ENCODE results near the gene CCL24.
A peak's percentile ranks its signal among the peaks of the same experiment; 100 is the strongest.
"Not testable (repeated sequence)": the region's sequence is repeated elsewhere in the genome, so short reads cannot be mapped to it uniquely, and the experiment has no call there.

The CCL24 gene

DNA sequence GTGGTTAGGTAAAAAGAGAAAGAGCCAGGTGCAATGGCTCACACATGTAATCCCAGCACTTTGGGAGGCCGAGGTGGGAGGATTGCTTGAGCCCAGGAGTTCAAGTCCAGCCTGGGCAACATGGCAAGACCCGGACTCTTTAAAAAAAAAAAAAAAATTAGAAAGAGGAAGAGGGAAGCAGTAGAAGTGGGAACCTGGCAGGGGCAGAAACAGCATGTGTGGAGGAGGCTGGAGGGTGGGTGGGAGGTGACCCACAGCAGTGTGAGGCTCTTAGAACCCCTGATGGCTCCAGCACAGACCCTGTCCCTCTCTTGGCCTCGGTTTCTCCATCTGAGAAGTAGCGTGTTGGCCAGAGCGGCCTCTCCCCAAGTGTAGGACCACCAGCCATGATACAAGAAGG lies 4.9 kb upstream of the CCL24 start:
- DNase-seq = no peak

DNA sequence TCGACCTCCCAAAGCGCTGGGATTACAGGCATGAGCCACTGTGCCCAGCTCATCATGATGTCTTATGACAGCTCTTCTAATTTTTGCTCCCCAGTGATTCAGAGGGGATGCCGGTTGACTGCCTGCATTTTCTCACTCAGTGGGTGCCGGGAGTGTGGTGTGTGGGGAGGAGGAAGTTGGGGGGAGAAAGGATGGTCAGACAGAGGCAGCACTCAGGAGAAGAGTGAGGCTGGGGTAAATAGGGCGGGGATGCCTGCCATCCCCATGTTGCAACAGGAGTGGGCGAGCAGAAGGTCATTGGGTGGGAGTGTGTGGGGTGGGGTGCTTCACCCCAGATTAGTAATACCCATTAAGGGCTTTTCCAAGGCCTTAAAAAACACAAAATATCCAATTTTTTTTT lies 3.5 kb upstream of the CCL24 start:
- no peak for DNase-seq

DNA sequence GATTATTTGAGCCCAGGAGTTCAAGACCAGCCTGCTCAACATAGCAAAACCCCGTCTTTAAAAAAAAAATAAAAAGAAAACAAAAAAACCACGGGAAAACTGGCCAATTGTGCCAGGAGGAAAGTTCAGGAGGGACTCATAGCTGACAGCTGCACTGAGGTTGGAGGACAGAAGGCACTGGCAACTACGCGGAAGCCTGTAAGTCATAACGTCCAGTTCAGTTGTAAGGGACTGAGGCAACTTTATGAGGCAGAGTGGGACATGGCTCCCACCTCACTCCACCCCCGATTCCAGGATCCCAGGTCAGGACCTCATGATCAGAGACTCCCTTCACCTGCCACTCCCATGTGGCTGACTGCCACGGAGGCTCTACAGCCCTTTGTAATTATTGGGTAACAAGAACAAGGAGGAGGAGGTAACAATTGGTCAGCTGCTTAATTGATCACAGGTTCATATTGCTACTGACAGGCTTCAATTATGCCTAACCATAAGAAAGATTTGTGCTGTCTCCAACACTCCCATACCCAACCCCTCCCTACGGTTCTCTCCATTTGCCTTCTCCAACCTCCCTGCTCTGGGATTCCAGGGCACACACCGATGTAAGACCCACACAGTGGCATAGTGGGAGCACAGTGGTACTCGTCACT lies 1.9 kb upstream of the CCL24 start:
- DNase-seq = no peak

DNA sequence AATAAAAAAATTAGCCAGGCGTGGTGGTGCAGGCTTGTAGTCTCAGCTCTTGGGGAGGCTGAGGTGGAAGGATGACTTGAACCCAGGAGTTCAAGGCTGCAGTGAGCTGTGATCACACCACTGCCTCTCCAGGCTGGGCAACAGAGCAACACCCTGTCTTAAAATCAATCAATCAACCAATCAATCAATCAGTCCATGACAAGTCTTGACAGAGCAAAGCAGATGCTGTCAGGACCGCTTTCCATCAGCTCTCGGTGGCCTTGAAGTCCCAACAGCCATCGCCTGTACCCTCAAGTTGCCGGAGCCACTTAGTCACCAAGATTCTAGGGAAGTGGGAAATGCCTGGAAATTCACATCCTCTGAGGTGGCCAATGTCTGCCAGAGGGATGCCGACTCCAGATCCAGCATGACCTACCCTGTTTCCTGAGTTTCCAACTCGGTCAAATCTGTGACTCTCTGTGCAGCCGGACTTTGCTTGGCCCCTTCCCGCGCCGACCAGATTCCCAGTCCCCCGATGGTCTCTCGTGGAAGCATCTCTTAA lies 871 bp upstream of the CCL24 start:
- DNase-seq = no peak

DNA sequence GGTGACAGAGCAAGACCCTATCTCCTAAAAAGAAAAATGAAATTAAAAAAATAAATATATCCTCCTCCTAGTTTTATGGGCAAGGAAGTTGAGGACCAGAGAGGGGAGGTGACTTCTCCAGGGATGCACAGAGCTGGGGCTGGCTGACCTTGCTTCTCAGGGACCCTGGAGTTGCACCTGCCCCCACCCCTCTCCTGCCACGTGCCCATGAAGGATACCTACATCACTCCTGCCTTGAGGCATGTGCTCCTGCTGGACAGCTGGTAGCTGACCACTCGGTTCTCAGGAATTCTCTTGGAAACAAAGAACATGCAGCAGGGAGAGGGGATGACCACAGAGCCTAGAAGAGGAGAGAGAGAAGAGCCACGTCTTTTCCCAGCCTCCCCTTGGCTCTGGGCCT lies 522 bp downstream of the CCL24 start:
- DNase-seq = no peak

DNA sequence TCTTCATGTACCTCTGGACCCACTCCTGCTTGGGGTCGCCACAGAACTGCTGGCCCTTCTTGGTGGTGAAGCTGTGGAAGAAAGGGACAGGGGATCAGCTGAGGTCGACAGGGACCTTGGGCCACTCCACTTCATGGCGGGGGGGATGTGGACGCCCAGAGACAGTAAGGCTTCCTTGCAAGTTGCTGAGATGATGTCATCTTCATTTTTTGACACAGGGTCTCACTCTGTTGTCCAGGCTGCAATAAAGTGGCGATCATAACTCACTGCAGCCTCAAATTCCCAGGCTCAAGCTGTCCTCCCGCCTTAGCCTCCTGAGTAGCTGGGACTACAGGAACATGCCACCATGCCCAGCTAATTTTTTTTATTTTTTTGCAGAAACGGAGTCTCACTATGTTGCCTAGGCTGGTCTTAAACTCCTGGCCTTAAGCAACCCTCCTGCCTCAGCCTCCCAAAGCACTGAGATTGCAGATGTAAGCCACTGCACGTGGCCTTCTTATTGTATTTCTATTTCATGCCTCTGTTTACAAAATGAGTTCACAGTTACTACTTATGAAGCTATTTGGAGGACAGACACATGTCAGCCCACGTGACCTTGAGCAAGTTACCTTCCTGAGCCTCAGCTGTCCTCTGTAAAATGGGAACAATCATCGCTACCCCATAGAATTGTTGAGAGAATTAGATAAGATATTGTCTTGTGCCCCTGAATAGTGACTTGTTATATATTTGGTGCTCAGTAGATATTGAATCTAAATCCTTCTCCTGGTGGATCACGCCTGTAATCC lies 1.5 kb downstream of the CCL24 start:
- DNase-seq = no peak

DNA sequence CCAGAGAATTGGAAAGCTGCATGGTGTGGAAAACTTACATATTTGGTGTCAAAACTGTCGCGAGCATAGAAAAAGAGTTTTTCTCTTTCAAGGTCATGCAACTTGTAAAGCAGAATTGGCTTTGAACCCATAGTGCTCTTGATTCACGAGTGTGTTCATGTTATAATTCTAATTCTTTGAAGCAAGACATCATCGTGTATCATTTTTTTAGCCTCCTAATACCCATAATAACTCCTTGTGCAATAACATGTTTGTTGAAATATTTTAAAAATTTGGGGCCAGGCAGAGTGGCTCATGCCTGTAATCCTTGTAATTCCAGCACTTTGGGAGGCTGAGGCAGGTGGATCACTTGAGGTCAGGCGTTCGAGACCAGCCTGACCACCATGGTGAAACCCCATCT lies 4.2 kb downstream of the CCL24 start:
- DNase-seq = no peak

DNA sequence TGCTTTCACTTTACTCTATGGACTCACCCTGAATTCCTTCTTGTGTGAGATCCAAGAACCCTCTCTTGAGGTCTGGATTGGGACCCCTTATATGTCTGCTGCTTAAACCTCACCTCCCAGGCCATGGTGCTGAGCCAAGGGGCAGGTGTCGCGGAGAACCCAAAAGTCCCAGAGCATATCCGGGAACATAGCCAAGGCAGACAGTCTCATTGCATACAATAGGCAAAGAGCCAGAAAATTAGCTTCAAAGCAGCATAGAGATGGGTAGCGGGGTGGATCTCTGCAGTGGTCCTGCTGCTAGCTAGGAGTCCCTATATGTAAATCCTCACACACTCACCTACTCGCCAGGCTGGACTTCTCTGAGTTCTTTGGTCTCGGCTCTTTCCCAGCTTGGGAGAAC lies 5.5 kb downstream of the CCL24 start:
- peak; percentile 37 to 73 for DNase-seq

DNA sequence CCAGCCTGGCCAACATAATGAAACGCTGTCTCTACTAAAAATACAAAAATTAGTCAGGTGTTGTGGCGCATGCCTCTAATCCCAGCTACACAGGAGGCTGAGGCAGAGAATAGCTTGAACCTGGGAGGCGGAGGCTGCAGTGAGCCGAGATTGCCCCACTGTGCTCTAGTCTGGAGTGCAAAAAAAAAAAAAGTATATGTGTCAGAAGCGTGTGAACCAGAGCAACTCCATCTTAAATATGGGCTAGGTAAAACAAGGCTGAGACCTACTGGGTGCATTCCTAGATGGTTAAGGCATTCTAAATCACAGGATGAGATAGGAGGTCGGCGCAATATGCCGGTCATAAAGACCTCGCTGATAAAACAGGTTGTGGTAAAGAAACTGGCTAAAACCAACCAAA lies 6.2 kb downstream of the CCL24 start:
- DNase-seq = no peak

DNA sequence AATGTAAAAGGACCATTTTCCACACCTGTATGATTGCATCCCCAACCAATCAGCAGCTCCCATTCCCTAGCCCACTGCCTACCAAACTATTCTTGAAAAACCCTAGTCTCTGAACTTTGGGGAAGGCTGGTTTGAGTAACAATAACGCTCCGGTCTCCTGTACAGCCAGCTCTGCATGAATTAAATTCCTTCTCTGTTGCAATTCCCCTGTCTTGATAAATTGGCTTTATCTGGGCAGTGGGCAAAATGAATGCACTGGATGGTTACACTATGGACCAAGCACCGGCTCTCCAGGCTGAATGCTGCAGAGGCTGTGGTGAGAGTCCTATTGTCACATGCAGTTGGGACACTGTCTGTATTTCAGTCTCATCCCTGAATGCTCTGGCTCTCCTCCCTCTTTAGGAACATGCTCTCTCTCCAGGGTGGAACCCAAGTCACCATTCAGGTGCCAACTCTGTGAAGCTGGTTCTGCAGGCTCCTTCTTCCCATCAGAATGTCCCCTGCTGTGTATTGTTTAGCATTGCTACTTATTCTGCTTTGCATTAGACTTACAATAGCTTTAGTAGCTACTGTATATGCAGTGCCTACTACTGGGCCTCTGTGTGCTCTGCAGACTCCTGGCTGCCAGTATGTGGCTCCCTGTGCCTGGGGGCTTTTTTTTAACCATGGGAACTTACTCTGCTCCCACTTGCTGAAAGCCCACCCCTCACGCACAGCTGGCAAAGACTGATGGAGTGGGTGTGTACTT lies 6.9 kb downstream of the CCL24 start:
- DNase-seq = no peak

DNA sequence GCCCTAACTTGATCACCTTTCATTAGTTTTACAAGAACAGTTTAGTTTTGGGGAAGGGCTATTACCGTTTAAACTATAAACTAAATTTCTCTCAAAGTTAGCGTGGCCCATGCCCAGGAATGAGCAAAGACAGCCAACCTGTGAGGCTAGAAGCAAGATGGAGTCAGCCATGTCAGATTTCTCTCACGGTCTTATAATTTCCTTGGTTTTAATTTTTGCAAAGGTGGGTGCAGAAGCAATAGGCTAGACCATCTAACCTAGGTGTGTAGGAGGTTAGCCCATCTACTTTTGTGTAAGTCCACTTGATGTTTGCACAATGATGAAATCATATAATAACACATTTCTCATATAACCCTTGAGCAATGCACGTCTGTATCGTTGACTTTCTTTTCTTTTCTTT lies 8.9 kb downstream of the CCL24 start:
- no peak for DNase-seq

DNA sequence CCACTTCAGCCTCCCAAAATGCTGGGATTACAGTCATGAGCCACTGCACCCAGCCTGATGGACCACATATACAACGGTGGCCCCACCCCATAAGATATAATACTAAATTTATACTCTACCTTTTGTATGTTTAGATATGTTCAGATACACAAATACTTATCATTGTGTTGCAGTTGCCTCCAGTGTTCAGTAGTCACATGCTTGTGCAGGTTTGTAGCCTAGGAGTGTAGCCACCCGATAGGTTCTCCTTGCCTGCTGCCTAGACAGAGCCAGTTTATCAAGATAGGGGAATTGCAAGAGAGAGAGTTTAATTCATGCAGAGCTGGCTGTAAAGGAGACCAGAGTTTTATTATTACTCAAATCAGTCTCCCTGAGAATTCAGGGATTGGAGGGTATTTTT lies 9.6 kb downstream of the CCL24 start:
- DNase-seq = no peak

DNA sequence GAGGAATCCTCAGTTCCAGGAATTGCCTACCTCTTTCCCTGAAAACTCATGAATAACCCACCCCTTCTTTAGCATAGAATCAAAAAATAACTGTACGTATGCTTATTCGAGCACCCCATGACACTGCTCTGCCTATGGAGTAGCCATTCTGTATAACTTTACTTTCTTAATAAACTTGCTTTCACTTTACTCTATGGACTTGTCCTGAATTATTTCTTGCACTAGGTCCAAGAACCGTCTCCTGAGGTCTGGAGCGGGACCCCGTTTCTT lies 11.1 kb downstream of the CCL24 start:
- DNase-seq = no peak

DNA sequence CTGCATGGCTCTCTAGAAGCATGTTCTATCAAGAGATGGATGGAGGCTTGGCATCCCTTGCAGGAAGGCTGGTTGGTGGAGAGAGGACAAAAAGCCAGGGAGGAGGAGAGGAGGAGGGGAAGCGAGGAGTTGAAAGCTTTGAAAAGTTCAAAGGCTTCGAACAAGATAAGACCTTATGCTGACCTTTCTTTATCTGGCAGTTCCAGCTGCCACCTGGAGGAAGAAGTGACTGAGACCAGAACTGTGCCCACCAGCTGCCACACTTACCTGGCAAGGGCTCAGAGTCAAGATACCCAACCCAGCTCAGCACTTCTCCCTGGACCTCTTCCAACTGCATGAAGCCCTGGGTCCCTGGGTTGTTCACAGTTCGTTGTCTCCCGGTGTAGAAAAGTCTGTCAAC lies 14.8 kb downstream of the CCL24 start:
- no peak for DNase-seq

DNA sequence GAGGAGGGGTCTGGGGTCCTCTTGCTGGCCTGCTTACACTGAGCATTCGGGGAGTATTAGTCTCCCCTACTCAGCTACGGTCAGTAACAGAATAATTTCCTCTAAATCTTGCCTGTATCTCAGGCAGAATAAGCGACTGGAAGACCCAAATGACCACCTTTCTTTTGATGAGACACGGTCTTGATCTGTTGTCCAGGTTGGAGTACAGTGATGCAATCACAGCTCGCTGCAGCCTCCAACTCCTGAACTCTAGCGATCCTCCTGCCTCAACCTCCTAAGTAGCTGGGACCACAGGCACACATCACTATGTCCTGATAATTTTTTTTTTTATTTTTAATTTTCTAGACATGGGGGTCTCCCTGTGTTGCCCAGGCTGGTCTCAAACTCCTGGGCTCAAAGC lies 17.2 kb downstream of the CCL24 start:
- no peak for DNase-seq

DNA sequence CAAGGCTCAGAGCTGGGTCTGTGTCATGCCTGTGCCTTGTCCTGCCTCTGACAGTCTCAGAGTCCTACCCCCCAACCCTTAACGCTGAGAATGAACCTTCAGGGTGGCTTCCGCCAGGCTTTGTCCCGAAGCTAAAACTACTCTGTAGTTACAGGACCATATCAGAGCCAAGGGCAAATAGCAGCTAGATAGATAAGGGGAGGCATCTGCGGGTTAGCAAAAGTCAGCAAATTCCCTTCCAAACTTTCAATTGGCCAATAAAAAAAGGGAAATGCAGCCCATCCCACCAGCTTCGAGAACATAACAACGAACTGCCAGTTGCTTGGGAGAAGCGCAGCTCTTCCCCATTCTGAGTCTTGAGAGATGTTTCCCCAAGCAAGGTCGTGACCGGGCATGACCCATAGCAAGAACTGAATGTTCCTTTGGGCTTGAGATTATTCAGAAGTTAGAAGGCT lies 17.7 kb downstream of the CCL24 start:
- no peak for DNase-seq

DNA sequence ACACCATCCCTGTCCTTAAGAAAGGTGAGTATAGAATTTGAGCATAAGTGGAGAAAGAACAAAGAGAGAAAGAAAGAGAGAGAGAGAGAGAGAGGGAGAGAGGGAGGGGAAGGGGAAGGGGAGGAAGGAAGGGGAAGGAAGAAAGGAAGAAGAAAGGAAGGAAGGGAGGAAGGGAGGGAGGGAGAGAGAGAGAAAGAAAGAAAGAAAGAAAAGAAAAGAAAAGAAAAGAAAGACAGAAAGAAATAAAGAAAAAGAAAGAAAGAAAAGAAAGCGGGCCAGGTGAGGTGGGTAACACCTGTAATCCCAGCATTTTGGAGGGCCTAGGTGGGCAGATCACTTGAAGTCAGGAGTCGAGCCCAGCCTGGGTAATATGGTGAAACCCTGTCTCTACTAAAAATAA lies 19.9 kb downstream of the CCL24 start:
- DNase-seq = no peak

DNA sequence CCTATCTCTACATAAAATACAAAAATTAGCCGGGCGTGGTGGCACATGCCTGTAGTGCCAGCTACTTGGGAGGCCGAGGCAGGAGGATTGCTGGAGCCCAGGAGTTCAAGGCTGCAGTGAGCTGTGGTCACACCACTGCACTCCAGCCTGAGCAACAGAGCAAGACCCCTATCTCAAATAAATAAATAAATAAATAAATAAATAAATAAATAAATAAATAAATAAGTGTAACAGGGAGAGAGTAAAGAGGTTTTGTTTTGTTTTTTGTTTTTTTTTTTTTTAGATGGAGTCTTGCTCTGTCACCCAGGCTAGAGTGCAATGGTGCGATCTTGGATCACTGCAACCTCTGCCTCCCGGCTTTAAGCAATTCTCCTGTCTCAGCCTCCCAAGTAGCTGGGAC lies 21.0 kb downstream of the CCL24 start:
- DNase-seq = not testable (repeated sequence)

DNA sequence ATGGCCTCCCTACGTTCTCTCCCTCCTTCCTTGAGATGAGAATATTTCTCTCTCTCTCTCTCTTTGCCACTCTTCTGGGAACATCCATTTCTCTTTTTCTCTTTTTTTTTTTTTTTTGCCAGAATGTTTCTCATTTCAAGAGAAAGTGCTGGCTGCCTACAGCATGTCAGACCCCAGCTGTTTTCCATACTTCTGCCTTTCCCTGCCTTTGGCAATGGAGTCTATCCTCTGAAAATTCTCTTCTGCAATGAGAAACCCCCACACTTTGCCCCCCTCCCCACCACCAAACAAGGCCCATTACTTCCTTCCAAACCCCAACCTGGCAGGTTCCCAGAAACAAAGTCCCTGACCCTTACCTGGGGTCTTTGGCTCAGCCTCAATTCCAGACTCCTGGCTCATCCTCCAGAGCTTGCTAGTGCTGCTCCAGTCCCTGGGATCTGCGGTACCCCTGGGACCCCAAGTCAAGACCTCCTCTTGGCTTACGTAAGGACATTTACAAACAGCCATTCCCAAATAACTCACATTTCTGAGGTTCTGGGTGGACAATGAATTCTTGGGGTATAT lies 24.2 kb downstream of the CCL24 start:
- DNase-seq = no peak

DNA sequence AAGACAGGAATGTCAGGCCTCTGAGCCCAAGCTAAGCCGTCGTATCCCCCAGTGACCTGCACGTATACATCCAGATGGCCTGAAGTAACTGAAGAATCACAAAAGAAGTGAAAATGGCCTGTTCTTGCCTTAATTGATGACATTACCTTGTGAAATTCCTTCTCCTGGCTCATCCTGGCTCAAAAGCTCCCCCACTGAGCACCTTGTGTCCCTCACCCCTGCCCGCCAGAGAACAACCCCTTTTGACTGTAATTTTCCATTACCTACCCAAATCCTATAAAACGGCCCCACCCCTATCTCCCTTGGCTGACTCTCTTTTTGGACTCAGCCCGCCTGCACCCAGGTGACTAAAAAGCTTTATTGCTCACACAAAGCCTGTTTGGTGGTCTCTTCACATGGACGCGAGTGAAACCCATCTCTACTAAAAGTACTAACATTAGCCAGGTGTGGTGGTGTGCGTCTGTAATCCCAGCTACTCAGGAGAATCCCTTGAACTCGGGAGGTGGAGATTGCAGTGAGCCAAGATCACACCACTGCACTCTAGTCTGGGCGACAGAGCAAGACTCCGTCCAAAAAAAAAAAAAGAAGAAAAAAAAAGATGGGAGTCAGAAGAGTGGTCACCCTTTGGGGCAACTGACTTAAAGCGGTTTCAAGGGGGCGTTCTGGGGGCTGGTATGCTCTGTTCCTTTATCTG lies 25.3 kb downstream of the CCL24 start:
- DNase-seq = not testable (repeated sequence)

DNA sequence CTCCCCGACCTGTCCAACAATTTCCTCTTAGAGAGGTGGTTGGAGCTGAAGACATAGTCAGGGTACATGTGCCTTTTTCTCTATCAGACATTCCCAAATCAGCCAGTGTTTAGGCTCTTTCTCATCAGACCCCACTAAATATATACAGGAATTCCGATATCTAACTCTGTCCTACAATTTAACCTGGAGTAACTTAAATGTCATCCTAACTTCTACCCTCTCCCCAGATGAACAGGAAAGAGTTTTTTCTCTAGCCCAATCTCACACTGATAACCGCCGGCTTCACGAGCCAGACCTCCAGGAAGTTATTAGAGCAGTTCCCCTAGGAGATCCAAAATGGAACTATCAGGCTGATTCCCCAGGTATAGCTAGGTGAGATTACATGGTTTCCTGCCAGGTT lies 30.5 kb downstream of the CCL24 start:
- not testable (repeated sequence) for DNase-seq

DNA sequence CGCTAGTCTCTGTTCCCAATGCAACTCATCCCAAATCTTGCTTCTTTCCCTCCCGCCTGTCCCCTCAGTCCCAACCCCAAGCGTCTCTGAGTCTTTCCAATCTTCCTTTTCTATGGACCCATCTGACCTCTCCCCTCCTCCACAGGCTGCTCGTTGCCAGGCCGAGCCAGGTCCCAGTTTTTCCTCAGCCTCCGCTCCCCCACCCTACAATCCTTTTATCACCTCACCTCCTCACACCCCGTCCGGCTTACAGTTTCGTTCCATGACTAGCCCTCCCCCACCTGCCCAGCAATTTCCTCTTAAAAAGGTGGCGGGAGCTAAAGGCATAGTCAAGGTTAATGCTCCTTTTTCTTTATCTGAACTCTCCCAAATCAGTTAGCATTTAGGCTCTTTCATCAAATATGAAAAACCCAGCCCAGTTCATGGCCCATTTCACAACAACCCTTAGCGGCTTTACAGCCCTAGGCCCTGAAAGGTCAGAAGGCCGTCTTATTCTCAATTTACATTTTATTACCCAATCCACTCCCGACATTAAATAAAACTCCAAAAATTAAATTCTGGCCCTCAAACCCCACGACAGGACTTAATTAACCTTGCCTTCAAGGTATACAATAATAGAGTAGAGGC lies 32.8 kb downstream of the CCL24 start:
- not testable (repeated sequence) for DNase-seq

DNA sequence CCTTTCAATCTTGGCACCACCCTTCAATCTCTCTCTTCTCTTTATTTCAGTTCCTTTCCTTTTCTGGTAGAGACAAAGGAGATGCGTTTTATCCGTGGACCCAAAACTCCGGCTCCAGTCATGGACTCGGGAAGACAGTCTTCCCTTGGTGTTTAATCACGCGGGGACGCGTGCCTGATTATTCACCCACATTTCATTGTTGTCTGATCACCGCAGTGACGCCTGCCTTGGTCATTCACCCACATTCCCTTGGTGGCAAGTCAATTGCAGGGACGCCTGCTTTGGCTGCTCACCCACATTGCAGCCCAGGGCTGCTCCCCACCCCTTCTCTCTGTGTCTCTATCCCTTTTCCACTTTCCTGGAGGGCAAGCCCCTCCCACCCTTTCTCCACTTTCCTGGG lies 34.1 kb downstream of the CCL24 start:
- DNase-seq = not testable (repeated sequence)

All from SHP77 (cell line).